ENCODE results near the gene CLEC19A.

Gene CLEC19A

DNA sequence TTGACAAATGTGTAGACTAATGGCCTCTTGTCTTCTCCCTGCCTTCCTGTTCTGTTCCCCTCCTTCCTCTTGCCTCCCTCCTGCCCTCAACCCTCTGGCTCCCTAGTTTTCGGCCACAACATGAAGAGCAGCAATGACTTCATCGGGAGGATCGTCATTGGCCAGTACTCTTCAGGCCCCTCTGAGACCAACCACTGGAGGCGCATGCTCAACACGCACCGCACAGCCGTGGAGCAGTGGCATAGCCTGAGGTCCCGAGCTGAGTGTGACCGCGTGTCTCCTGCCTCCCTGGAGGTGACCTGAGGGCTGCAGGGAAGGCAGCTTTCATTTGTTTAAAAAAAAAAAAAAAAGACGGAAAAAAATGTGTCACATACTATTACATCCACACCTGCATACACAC, 18.8 kb upstream of the CLEC19A start:
- Histone ChIP-seq H3K27me3 (ENCODE audit: low read depth) (no peaks in the 10 kb centered on the region), H3K4me3 (no peak overlapping the region), H3K9me3 (no peaks in the 10 kb centered on the region; the same call in 1 of the 2 replicates), H3K36me3 (replicated peaks) (no peaks in the 10 kb centered on the region), H3K4me1 (no peaks in the 10 kb centered on the region)
- in situ Hi-C loops (cut with MboI; ENCODE audit: low sequenced_read_pairs): no loop called here
- no peak for DNase-seq (ENCODE audit: low spot score in 2 of 2)

DNA sequence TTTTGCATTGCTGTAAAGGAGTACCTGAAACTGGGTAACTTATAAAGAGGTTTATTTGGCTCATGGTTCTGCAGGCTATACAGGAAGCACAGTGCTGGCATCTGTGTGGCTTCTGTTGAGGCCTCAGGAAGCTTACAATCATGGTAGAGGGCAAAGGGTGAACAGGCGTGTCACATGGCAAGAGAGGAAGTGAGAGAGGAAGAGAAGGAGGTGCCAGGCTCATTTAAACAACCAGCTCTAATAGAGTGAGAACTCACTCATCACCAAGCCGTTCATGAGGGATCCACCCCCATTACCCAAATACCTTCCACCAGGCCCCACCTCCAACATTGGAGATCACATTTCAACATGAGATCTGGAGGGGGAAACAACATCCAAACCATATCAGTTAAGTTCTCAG, 16.4 kb upstream of the CLEC19A start:
- in situ Hi-C loops (cut with MboI; ENCODE audit: low sequenced_read_pairs): no loop called here
- DNase-seq (ENCODE audit: low spot score in 2 of 2): no peak
- H3K36me3 ChIP-seq (replicated peaks): no peaks in the 10 kb centered on the region
- no peaks in the 10 kb centered on the region for H3K27me3 ChIP-seq (ENCODE audit: low read depth)
- no peak overlapping the region for H3K4me3 ChIP-seq
- H3K4me1 ChIP-seq: no peaks in the 10 kb centered on the region
- H3K9me3 ChIP-seq: no peaks in the 10 kb centered on the region; the same call in 1 of the 2 replicates

DNA sequence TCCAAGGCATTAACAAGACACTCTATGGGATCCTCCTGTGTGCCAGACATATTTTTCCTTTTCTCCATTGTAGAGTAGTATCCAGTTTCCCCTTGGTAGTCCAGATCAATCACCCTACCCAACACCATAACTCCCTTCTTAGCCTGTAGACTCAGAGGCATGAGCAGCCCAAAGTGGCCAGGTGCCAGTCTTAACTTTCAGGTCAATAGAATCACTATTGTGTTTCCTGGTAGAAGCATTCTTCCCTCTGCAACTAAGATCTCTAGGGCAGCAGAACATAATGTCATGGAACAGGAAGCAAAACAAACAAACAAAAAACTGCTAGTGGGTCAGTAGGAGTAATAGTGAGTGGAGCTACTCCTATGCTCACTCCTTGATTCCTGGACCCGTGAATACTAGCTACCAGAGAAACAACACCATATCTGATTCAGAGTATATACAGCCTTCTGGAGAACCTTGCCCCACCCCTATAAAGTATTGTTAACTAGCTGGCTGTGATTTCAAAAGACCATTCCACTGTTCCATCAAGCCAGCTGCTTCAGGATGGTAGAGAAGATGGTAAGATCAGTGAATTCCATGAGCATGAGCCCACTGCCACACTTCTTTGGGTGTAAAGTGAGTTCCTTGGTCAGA, 11.2 kb upstream of the CLEC19A start:
- Histone ChIP-seq H3K4me1 (peaks cover 5% of the 10 kb centered on the region), H3K36me3 (replicated peaks) (no peaks in the 10 kb centered on the region), H3K27me3 (ENCODE audit: low read depth) (no peaks in the 10 kb centered on the region), H3K4me3 (no peak overlapping the region), H3K9me3 (no peaks in the 10 kb centered on the region)
- in situ Hi-C loops (cut with MboI; ENCODE audit: low sequenced_read_pairs): no loop called here
- no peak for DNase-seq (ENCODE audit: low spot score in 2 of 2)

DNA sequence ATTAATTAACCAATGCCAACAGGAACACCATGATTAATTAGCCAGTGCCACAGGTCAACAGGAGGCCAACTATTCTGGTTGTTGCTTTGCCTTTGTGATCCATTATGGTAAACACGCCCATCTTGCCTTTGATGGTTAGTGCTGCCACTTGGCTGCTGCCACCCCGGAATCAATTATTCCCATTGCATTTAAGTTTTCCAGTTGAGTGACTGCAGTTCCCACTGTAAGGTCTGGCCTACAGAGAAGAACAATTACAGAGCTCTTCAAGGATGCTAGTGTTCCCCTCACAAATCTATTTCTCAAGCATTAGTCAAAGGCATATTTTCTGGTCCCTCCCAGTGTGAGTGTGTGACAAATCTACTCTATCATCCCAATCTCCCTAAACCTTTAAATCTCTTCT, 7.1 kb upstream of the CLEC19A start:
- in situ Hi-C loops (cut with MboI; ENCODE audit: low sequenced_read_pairs): no loop called here
- no peak for DNase-seq (ENCODE audit: low spot score in 2 of 2)
- H3K36me3 ChIP-seq (replicated peaks): no peaks in the 10 kb centered on the region
- peaks cover 5% of the 10 kb centered on the region for H3K4me1 ChIP-seq
- H3K27me3 ChIP-seq (ENCODE audit: low read depth): no peaks in the 10 kb centered on the region
- H3K4me3 ChIP-seq: no peak overlapping the region
- H3K9me3 ChIP-seq: no peaks in the 10 kb centered on the region

DNA sequence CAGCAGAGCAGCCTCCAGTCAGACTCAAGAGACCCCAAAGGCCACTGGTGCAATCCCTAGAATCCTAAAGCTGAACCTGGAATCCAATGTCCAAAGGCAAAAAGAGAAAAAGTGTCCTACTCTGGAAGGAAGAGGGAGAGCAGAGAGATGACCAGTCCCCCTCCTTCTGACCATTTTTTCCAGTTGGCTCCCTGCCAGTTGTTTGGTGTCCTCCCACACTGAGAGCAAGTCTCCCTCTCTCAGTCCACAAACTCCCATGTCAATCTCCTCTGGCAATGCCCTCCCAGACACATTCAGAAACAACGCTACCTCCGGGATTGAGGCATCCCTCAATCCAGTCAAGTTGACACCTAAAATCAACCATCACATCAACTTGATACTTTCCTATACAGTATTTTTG, 4.3 kb upstream of the CLEC19A start:
- DNase-seq (ENCODE audit: low spot score in 2 of 2): no peak
- no peaks in the 10 kb centered on the region for H3K27me3 ChIP-seq (ENCODE audit: low read depth)
- H3K4me1 ChIP-seq: peaks cover 5% of the 10 kb centered on the region
- in situ Hi-C loops (cut with MboI; ENCODE audit: low sequenced_read_pairs): no loop called here
- no peaks in the 10 kb centered on the region for H3K9me3 ChIP-seq
- no peak overlapping the region for H3K4me3 ChIP-seq
- no peaks in the 10 kb centered on the region for H3K36me3 ChIP-seq (replicated peaks)

DNA sequence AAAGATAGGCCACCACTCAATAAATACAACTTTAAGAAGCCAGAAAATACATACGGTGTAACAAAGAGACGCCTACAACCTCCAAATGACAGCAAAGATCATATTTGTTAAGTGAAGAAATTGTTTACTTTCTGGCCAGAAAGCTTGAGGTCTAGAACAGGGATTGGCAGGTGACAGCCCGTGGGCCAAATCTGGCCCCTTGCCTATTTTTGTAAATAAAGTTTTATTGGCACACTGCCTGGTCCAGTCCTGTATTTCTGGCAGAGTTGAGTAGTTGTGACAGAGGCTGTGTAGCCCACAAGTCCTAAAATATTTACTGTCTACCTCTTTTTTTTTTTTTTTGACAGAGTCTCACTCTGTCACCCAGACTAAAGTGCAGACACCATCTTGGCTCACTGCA, 3.4 kb upstream of the CLEC19A start:
- in situ Hi-C loops (cut with MboI; ENCODE audit: low sequenced_read_pairs): no loop called here
- no peak for DNase-seq (ENCODE audit: low spot score in 2 of 2)
- Histone ChIP-seq H3K27me3 (ENCODE audit: low read depth) (no peaks in the 10 kb centered on the region), H3K4me1 (peaks cover 5% of the 10 kb centered on the region), H3K4me3 (no peak overlapping the region), H3K9me3 (no peaks in the 10 kb centered on the region), H3K36me3 (replicated peaks) (no peaks in the 10 kb centered on the region)

DNA sequence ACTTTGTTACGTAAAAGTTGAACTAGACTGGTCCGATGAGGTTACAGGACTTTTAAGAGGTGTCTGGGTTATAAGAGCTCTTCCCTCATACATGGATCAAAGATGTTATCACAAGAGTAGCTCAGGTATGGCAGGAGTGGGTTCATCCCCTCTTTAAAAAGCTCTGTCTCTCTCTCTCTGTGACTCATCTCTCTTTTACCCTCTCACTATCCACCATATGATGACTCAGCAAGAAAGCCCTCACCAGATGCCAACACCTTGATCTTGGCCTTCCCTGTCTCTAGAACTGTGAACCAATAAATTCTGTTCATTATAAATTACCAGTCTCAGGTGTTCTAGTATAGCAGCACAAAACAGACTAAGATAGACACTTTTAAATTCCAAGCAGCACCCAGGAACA, 1.9 kb upstream of the CLEC19A start:
- Histone ChIP-seq H3K4me1 (peaks cover 8% of the 10 kb centered on the region), H3K27me3 (ENCODE audit: low read depth) (no peaks in the 10 kb centered on the region), H3K9me3 (no peaks in the 10 kb centered on the region), H3K4me3 (no peak overlapping the region), H3K36me3 (replicated peaks) (no peaks in the 10 kb centered on the region)
- no peak for DNase-seq (ENCODE audit: low spot score in 2 of 2)
- in situ Hi-C loops (cut with MboI; ENCODE audit: low sequenced_read_pairs): no loop called here

DNA sequence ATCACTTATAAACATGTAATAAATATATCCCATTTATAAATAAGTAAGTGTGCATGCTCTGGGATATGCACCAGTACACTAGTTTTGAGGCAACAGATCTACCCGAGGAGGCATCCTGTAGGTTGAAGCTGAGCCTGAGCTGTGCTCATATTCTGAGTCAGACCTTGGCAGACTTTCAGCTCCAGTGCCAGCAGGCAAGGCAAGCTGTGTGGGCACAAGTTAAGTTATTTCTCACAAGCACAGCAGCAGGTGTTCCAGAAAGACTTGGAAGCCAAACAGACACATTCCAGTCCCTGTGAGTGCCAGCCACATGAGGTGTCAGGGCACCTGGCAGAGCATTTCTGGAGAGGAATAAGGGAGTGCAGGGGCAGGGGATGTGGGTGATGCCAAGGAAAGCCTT, 1.3 kb upstream of the CLEC19A start:
- Histone ChIP-seq H3K4me3 (no peak overlapping the region), H3K4me1 (peaks cover 9% of the 10 kb centered on the region), H3K27me3 (ENCODE audit: low read depth) (no peaks in the 10 kb centered on the region), H3K36me3 (replicated peaks) (no peaks in the 10 kb centered on the region), H3K9me3 (no peaks in the 10 kb centered on the region)
- in situ Hi-C loops (cut with MboI; ENCODE audit: low sequenced_read_pairs): no loop called here
- no peak for DNase-seq (ENCODE audit: low spot score in 2 of 2)

DNA sequence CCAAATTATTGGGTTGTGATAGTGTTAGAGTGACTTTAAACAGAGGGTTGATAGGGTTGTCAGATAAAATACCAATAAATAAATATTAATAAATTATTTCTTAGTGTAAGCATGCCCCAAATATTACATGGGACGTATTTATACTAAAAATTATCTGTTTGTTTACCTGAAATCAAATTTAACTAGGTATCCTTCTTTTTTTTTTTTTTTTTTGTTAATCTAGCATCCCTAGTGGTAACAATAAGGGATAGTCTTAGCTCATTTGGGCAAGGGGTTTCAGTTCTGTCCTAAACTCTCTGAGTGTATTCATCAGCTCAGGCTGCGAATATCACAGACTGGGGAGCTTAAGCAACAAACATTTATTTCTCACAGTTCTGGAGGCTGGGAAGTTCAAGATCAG, 1.3 kb downstream of the CLEC19A start:
- Histone ChIP-seq H3K4me1 (peaks cover 26% of the 10 kb centered on the region), H3K27me3 (ENCODE audit: low read depth) (no peaks in the 10 kb centered on the region), H3K36me3 (replicated peaks) (no peaks in the 10 kb centered on the region), H3K4me3 (no peak overlapping the region), H3K9me3 (no peaks in the 10 kb centered on the region)
- in situ Hi-C loops (cut with MboI; ENCODE audit: low sequenced_read_pairs): no loop called here
- no peak for DNase-seq (ENCODE audit: low spot score in 2 of 2)

DNA sequence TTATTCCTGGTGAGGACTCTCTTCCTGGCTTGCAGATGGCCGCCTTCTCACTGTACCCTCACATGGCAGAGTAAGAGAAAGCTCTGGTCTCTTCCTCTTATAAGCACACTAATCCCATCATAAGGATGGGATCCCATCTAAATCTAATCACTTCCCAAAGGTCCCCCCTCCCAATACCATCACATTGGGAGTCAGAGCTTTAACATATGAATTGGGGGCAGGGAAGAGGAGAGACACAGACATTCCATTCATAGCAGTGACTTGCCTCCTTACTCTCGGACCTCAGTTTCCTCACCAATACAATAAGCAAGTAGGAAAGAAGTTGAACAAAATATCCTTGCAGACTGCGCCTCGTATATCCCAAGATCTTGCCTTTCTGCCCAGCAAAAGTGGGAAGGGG, 1.7 kb downstream of the CLEC19A start:
- Histone ChIP-seq H3K36me3 (replicated peaks) (no peaks in the 10 kb centered on the region), H3K4me3 (no peak overlapping the region), H3K27me3 (ENCODE audit: low read depth) (no peaks in the 10 kb centered on the region), H3K4me1 (peaks cover 30% of the 10 kb centered on the region), H3K9me3 (no peaks in the 10 kb centered on the region)
- DNase-seq (ENCODE audit: low spot score in 2 of 2): no peak
- in situ Hi-C loops (cut with MboI; ENCODE audit: low sequenced_read_pairs): no loop called here

DNA sequence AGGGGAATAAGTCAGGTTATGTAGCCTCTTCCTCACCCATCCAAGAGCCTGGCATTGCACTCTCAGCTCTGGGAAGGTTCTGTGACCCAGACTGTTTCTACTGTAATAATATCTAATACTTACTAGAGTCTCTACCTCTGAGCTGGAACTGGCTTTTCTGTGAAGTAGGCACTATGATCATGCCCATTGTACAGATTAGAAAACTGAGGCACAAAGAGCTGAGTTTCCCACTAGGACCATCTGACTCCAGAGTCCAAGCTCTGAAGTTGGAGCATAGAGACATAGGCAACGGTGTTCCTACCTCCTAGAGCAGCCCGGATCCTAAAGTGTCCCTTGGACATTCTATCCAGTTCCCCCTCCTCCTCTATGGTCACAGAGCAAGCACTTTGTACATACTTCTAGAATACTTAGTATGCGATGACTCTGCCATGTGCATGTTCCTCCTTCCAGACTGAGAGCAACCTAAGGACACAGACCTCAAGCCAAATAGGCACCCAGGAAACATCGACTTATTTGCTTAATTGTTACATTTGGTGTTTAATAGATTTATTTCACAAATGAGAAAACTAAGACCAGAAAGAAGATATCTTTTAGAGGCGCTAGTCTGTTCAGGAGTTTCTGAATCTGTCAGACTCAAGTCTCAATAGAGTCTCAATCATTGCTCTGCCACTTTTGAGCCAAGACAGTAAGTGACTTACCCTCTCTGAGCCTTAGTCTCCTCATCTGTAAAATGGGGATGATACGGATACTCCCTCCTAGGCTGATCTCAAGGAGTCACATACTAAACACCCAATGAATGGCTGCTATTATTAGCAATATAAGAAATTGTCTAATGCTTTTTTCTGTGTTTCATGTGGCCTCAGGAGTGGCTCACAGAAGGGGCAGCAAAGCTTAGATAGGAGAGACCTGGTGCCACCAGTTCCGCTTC, 3.6 kb downstream of the CLEC19A start:
- Histone ChIP-seq H3K27me3 (ENCODE audit: low read depth) (no peaks in the 10 kb centered on the region), H3K9me3 (no peaks in the 10 kb centered on the region), H3K4me1 (peaks cover 32% of the 10 kb centered on the region), H3K36me3 (replicated peaks) (no peaks in the 10 kb centered on the region), H3K4me3 (no peak overlapping the region)
- in situ Hi-C loops (cut with MboI; ENCODE audit: low sequenced_read_pairs): no loop called here
- no peak for DNase-seq (ENCODE audit: low spot score in 2 of 2)

DNA sequence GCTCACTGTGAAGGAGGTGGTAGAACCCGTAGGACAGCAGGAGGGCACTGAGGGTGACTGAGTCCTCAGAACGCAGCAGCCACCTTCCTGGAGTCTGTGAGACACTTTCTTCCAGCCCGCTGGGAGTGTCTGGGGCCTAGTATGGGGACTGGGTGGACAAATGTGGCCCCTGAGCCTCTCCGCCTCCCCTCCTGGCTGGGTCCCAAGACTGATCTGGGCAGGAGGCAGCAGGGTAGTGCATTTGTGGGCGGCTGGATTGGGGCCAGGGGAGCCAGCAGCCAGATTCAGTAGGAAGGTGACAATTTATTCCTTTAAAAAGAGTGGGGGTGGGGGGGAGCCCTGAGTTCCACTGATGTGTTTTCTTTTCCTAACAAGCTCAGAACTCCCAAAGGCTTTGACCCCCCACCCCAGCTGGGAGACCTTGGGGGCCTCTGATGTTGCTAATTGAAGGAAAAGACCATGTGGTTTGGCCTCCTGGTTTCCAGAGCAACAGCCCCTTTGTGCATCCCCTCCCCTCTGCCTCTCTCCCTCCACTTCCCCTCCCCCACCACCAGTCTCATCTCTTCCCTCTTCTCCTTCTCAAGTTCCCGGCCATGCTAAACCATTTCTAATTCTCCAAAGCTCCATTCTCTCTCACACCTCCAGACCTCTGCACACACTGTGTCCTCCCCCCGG, 4.4 kb downstream of the CLEC19A start:
- Histone ChIP-seq H3K4me3 (no peak overlapping the region), H3K36me3 (replicated peaks) (no peaks in the 10 kb centered on the region), H3K27me3 (ENCODE audit: low read depth) (no peaks in the 10 kb centered on the region), H3K4me1 (peaks cover 32% of the 10 kb centered on the region), H3K9me3 (no peaks in the 10 kb centered on the region)
- peak in 1 of 2 experiments; percentile 45 for DNase-seq (ENCODE audit: low spot score in 2 of 2)
- in situ Hi-C loops (cut with MboI; ENCODE audit: low sequenced_read_pairs): no loop called here

DNA sequence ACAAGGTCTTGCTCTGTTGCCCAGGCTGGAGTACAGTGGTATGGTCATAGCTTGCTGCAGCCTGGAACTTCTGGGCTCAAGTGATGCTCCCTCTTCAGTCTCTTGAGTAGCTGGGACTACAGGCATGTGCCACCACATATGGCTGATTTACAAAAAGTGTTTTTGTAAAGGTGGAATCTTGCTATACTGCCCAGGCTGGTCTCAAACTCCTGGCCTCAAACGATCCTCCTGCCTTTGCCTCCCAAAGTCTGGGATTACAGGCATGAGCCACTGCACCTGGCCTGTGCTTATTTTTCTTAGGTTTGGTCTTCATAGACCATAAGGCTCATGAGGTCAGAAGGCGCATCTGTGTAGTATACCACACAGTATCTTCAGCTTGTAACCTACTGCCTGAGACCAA, 5.3 kb downstream of the CLEC19A start:
- Histone ChIP-seq H3K36me3 (replicated peaks) (no peaks in the 10 kb centered on the region), H3K4me1 (peaks cover 32% of the 10 kb centered on the region), H3K9me3 (no peaks in the 10 kb centered on the region), H3K27me3 (ENCODE audit: low read depth) (no peaks in the 10 kb centered on the region), H3K4me3 (no peak overlapping the region)
- no peak for DNase-seq (ENCODE audit: low spot score in 2 of 2)
- in situ Hi-C loops (cut with MboI; ENCODE audit: low sequenced_read_pairs): no loop called here

DNA sequence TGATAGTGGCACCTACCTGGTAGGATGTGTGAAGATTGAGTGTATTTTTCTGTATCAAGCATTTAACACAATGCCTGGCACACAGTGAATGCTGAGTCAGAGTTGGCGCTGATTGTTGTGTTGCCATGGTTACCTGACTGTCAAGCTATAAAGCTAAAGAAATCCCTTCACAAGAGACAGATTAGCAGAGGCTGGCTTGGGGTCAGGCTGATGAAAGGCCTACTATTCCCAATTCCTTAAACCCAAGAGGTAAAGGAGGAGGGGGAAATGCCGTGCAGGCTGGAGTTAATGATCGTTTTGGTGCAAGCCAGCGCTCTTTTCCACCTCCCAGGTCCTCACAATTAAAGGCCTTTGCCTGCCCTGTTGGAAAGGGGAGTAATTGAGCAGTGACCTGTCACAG, 5.9 kb downstream of the CLEC19A start:
- Histone ChIP-seq H3K4me3 (no peak overlapping the region), H3K9me3 (no peaks in the 10 kb centered on the region), H3K27me3 (ENCODE audit: low read depth) (no peaks in the 10 kb centered on the region; the same call in 1 of the 2 replicates), H3K4me1 (peaks cover 32% of the 10 kb centered on the region), H3K36me3 (replicated peaks) (no peaks in the 10 kb centered on the region)
- peak; percentile 87 to 95 for DNase-seq (ENCODE audit: low spot score in 2 of 2)
- in situ Hi-C loops (cut with MboI; ENCODE audit: low sequenced_read_pairs): no loop called here

Data from HAP-1 (cell line).